T-helper 1 cell (primary cell): ENCODE measurements around the gene MICALL2.

ENCODE experiments used
- DNase-seq, 5 donors: peaks; one replicate each; pipeline ENCODE4 v3.0.0-alpha.2; 2012 to 2020

The MICALL2 gene

DNA sequence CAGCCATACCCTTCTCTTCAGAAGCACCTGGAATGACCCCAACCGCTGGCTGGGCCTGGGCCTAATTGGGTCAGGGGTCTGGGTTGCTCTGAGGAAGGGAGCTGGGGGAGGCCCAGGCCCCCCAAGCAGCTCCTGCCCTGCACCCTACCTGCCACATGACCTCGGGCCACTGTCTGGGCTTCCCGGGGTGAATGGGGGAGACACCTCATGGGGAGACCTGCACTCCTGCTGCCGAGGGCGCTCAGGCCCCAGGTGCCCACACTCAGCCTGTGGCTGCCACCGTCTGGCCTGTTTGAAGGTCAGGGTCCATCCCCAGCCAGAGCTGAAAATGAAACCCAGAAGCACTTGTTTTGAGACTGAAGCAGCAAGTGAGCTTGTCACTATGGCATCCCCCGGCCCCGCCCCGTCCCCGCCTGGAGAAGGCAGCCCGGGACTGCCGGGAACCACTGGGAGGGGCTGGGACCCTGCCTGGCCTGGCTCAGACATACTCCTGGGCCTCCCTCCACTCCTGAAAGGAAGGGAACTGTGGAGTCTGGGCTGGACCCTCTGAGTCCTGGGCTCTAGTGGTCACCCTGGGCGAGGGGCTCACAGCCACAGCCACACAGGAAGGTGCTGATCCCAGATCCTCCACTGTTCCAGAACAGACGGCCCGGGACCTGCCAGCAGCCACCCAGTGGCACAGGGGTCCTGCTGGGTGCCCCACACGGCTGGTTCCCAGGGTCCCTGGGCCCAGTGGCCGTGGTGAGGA, 7.4 kb upstream of the MICALL2 start:
- DNase-seq, result no peak

DNA sequence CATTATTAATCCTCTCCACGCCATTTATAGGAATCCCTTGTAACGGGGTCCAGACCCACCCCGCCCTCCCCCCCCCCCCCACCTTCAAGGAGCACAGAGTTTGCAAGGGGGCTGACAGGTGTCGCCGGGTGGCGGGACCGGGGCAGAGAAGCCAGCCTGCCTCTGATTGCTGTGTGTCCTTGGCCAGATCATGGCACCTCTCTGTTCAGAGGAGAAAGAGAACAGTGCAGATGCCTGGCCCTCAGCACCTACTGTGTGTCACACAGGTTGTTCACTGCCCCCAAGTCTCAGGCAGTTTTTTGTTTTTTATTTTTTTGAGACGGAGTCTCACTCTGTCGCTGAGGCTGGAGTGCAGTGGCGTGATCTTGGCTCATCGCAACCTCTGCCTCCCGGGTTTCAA, 5.4 kb upstream of the MICALL2 start:
- no peak for DNase-seq

DNA sequence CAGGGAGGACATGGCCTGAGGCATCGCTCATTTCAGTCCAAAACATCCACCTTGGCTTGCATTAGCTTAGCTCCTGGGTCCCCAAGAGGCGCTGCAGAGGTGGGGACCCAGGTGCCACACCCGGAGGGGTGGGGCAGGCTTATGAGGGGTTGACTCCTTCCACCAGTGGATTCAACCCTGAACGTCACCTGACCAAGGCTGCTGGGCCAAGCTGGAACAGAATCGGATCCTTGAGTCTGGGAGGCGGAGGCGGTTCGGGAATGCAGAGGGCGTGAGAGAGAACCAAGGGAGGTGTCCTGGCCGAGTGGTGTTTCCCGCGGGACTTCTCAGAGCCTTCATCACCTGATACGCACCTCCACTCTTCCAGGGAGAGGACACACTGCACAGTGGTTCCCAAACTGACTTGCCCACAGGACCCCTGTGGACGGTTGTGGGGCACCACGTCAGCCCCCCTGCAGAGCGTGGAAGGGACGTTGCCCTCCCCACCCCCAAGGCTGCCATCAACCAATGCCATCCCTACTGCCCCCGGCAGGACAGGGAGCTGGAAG, 4.5 kb upstream of the MICALL2 start:
- DNase-seq, result no peak

DNA sequence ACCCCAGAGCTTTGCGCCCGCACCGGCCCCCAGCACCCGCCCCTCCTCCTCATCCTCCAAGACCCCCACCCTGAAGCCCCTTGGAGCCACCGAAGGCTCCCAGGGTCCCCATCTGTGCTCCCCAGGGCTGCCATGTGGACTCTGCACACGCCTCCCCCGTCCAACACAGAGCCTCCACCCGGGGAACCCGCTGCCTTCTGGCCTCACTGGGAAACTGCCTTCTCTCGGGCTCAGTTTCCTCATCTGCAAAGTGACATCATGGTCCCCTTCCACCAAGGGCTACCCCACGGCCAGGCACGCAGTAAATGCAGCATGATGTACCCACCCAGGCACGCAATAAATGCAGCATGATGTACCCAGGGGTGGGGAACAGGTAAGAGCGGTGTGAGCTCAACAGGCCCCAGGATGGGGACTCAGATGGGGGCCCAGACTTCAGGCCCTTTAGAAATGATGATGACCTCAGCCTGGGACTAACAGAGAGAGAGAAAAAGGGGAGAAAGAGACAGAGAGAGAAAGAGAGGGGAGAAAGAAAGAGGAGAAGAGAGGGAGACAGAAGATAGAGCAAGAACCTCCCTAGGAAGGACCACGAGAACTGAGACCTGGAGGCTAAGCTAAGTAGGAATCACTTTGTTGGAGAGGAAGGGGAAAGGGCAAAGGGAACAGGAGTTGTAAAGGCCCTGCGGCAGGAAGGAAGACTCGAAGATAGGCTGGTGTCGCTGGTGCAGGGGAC, 2.5 kb upstream of the MICALL2 start:
- no peak for DNase-seq

DNA sequence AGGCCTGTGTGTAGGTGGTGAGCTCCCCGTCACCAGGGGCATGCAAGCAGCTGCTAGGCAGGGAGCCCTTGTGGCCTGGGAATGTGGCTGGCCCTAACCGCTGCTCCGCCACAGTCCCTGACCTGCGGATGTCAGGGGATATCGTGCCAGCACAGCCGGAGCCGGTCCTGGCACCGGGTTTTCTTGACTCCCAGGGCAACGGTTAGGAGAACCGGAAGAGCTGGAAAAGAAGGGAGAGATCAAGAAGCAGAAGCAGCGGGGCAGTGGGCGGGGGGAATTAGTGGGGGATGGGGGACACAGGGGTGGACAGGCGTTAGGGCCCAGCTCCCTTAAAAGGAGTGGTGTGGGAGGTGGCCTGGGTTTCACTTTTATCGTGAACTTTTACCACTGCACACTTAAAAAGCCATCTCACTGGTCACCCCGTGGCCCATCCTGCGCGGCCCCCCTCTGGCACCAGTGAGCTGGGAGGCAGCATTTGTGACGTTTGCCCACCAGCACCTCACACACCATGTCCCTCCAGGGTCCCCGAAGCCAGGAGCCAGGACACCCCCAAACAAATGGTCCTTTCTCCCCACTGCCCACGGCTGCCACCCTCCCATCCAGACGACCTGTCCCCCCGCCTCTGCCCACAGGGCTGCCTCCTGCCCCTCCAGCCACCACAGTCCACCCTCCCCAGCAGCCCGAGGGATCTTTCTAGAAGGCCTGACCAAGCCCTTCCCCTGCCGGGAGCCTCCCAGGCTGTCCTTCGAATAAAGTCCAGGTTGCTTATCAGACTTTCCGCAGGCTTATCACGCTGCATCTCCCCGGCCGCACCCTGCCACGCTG, 1.8 kb upstream of the MICALL2 start:
- DNase-seq, result no peak

DNA sequence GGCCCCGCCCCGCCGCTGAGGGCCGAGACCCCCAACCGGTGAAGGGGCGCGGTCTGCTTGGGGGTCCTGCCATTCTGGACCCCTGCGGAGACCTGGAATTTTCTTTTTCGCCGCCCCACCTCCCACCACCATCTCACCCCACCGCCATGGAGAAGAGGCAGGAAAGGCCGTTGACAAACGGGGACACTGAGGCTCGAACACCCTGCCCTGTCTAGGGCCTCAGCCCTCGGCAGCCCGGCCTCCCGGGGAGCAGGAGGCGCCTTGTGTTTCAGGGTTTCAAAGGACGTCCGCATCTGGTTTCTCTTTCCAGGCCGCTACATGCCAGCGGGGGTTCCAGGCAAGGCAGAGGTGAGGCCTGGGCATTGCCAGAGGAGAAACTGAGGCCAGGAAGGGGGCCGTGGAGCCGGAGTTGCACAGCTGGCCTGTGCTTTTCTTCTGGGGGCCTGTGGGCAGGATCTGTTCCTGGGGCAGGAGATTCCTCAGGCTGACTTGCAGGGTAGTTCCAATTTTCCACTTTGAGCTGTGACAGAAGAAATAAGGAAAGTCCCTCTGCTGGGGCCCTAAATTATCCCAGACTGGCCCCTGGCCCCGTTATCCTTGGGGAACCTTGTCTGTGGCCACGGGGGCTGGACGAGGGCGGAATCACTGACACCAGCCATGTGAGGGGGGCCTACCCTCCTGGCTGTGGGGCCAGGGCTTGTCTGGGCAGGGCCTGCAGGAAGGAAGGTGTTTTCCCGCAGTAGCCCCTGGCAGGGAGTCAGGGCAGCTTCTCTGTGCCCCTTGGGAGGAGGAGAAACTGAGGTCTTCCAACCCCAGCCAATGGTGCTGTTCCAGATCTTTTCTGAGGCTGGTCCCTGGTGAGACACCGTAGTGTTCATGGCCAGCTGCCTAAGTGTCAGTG, 900 bp upstream of the MICALL2 start:
- peak in 1 of 5 donors; percentile 12 for DNase-seq

DNA sequence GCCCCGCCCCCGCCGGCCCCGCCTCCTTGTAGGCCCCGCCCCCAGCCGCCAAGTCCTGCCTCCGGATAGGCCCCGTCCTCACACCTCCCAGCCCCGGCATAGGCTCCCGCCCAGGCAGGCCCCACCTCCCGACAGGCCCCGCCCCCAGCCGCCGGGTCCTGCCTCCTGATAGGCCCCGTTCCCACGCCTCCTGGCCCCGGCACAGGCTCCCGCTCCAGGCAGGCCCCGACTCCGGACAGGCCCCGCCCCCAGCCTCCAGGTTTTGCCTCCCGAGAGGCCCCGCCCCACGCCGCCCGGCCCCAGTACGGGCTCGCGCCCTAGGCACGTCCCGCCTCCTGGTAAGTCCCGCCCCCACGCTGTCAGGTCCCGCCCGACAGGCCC, 232 bp upstream of the MICALL2 start:
- peak; percentile 96 to 99 (median 98) for DNase-seq

DNA sequence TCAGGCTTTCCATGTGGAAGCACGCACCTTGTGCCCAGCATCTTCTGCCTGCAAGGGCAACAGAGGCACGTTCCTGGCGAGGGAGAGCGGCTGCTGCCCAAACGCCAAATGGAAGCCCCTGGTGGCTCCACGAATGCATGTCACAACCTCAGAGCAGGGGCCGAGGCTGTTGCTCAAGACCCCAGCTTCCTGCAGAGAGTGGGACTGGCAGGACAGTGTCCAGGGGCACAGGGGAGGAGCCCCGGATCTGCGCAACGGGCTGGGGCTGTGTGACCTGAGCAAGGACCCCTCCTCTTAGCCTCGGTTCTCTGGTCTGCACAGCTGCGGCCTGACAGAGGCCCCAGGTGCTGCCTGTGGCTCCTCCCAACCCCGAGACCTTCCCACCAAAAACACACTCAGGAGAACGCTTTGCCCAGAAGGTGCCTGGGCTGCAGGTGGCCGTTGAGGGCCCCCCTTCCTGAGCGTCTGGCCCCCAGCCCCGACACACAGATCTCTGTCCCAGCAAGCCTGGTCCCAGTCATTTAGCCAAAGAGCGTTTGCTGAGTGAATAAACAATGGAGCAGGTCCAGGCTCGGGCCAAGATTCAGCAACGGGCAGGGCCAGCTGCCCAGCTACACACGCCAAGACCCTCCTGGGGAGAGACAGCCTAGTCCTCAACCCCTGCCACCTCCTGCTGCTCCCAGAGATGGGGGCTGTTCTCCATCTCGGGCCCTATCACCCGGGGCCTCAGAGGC, 1.2 kb downstream of the MICALL2 start:
- DNase-seq, result no peak

DNA sequence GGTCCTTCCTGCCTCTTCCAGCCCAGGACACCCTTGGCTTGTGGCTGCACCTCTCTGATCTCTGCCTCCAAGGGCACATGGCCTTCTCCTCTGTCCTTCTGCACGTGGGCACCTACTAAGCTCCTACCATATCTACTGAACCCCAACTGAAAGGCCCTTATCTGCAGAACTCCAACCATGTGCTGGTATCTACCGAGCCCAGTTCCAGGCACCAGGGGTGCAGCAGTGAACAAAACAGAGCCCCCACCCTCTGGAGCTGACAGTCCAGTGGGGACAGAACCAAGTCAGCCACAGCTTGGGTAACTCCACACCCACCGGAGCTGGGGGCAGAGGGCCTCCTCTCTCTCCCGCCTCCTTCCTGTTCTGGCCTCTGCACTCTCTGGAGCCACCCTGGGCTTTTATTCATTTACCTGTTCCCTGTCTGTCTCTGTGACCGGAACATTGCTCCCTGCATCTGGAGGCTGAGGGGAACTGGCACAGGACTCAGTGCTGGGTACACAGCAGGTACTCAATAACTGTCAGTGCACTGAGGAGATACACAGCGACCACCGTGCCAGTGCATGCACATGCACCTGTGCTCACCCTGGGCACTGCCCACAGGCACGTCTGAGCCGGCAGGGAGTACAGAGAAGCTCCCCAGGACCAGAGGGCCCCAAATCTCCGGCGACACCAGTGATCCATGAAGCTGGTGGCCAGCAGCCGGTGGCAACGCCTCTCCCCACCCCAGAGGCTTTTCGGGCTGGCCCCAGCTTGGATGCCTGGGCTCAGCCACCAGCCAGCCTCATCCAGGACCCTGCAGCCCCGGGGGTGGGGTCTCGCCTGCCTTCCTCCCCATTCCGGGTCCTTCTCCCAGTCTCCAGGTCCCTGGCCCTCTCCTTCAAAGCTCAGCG, 2.0 kb downstream of the MICALL2 start:
- DNase-seq, result no peak

DNA sequence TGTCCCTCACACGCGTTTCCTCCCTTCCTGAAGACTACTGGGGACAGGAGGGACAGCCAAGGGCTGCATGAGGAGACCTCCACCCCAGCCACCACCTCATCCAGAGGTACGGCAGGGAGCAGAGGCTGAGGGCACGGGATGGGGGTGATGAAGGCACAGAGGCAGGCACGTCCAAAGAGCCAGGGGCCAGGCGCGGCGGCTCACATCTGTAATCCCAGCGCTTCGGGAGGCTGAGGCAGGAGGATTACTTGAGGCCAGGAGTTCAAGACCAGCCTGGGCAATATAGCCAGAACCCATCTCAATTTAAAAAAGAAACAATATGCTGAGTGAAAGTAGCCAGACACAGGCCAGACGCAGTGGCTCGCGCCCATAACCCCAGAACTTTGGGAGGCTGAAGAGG, 3.3 kb downstream of the MICALL2 start:
- DNase-seq, result no peak

DNA sequence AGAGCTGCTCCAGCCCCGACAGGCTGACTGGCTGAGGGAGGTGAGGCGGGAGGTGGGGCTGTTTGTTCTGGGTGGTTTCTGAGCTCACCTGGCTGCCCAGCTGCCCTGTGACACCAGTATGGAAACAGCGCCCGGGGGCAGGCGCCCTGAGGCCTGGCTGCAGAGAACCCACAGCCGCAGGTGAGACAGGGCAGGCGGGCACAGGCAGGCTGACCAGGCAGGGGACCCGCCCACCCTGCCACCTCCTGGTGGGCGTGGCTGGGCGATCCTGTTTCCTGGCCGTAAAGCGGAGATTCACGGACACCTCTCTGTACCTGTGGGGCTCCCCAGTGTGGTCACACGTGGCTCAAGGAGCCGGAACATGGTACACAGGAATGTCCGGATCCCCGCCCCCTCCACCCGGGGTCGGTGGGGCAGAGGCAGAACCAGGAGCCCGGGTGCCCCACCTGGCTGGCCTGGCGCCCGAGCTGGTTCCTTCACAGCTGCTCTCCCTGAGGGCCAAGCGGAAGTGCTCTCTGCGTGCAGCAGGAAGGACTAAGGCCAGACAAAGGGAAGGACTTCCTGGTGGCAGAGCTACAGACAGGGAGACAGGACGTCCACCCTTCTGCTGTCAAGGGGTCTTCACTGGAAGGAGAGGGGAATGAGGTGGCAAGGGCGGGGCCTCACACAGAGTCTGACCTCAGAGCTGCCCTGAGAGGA, 3.9 kb downstream of the MICALL2 start:
- no peak for DNase-seq

DNA sequence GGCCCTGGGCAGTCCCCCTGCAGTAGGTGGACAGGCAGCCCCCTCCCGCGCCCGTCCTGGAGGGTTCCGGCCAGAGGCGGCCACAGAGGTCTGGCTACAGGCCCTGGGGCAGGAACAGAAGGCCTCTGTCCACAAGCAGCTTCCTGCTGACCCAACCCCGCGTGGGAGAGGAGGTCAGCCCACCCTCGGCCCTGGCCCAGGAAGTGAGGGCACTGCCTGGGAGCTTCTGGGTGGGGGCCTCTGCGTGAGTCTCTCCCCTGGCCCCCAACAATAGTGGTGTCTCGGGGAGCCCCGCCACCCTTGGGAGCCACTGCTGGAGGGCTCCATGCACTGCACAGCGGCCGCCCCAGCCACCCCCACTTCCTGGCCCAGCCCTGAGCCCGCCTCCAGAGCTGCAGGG, 4.7 kb downstream of the MICALL2 start:
- no peak for DNase-seq

DNA sequence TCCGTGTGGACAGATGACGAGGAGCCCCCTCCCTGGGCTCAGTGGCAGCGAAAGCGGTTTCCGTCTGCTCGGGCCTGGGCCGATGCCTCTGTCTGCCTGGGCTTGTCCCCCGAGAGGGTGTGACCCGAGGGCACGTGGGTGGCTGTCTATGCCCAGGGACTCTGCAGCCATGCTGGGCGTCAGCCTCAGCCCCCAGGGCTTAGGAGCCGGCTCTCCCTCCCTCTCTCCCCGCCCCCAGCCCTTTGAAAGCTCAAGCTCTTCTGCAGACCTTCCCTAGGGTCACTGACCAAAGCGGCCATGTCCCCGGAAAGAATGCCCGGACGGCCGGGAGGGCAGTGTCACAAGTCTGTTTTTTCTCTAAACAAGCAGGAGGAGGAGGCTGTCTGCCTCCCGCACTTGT, 7.1 kb downstream of the MICALL2 start:
- DNase-seq, result no peak

DNA sequence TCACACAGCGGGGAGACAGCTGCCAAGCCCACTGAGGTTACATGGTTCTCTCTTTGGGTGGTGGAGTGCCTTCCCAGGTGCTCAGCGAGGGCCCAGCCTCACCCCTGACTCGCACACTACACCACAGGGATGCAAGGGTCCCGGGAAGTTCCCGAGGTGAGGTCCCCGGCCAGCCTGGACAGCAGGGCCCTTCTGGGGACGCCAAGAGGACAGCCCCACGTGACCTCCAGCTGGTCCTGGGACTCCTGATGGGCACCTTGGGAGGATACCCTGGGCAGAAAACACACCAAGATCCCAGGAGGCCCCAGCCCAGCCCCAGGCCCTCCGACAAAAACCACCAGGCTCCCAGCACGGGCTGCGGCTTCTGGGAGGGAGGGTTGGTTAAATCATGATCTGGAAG, 8.3 kb downstream of the MICALL2 start:
- no peak for DNase-seq

DNA sequence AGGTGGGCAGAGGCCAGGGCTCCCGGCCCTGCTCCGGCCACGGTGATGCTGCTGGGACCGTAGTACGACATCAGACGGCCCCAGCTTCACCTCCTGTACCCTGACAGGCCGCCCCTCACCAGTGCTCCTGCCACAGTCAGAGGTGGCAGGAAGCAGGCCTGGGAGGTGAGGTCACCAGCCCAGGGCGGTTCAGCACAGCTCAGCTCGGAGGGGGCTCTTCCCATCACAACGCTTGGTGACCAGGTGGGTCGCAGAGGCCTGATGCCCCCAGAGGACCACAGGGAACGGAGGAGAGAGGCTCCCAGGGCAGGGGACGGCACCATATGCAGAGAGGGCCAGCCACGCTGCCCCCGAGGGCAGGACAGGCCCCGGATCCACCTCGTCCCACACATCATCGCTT, 8.8 kb downstream of the MICALL2 start:
- no peak for DNase-seq

DNA sequence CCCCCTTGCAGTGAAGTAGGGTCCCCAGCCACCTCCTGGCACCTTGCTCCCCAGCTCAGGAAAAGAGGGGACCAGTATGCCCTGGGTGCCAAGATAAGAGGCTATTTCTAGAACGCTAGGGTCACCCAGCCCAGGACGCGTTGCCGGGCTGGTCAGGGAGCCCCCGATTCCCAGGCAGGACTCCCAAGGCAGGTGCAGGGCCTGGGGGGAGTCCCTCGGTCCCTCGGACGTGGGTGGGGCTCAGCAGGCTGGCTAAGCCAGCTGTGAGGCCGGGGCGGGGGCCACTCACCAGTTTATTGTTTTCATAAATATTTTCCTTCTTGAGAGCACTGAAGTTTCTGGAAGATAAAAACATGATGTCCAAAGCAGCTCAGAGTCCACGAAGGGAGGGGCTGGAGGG, 9.3 kb downstream of the MICALL2 start:
- no peak for DNase-seq

DNA sequence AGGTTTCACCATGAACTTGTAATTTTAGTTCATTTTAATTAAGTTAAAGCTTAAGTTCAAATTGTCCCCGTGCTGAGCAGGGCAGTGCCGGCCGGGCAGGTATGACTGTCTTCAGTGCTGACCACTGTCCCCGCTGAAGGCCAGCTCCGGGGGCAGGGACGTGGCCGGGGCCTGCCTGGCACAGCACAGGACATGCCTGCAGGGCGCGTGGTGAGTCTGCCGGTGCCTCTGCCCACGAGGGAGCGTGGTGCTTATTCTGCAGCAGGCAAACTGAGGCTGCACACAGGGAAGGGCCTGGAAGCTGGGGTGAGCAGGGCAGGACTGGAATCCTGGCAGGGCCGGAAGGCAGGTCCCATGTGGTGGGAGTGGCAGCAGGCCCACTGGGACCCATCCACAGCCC, 9.8 kb downstream of the MICALL2 start:
- no peak for DNase-seq

DNA sequence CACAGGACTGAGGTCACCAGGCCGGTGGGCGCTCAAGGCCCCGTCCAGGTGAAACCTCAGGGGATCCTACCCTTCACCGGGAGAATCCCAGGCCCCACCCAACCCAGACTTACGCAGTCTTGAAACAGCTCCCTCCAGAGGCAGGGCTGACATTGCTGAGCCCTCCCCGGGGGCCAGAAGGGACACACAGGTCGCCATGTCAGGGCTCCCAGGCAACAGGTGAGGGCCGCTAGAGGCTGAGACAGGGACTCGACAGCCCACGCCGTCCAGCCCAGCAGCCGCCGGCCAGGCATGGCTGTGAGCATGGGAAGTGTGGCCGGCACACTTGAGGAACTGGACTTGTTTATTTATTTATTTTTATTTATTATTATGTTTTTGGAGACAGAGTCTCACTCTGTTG, 10.3 kb downstream of the MICALL2 start:
- DNase-seq, result no peak

DNA sequence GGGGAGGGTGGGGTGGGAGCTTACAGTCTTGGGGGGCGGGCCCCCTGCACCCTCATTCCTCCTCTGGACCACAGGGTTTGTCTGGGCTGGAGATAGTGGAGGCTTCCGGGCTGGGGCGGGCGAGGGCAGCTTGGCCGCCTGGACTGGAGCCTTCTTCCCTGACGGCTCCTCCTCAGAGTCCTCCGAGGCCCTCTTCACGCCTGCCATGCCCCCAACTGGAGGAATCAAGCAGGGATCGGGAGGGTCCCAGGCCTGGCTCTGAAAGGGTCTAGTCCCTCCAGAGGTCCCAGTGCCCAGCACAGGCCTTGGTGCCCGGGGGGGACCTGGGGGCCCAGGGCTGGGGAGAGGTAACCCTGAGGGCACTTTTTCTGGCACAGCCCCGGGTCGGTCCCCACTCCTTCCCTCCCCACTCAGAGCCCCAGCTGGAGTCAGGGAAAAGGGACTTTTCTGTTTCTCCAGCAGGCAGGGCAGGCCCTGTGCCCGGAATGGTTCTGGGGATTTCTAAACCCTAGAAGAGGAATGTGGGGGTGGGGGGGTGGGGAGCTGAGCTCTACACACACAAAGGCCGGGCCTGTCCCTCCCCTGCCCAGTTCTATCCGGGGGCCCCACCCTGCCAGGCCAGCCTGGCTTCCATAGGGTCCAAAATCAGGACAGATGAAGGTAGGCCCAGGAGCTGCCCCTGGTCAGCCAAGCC, 11.6 kb downstream of the MICALL2 start:
- DNase-seq, result no peak
